ENCODE measurements around the gene PROKR2.

- no peak for TF ChIP-seq CREB5 (CRISPR knock-in tag; IDR thresholded peaks at IDR 0.05; ENCODE audit: low read depth)
- no peak for TF ChIP-seq POU6F1 (CRISPR knock-in tag; IDR thresholded peaks at IDR 0.05; ENCODE audit: borderline replicate concordance, low read depth)
Measured at GRCh38 chr20:5309971-5310370, 6.8 kb downstream of the PROKR2 start.

Data from SK-N-SH treated with all-trans-retinoic acid at 6 μM for 48 hours (cell line).